HCT116 (cell line): ENCODE measurements around the gene APBB2. TPM values are rescaled to one million over a fixed set of nuclear protein-coding genes. Genes with fewer than 3 reads are reported as not detected.
A peak's percentile ranks its signal among the peaks of the same experiment; 100 is the strongest.

Source experiments
- ATAC-seq: fragments of 200-7000 bp; cut with Tn5 transposase; 2 replicates; pipeline ENCODE4 v1.9.1; 2020; ENCODE audit warnings: mild to moderate bottlenecking, moderate library complexity
- BruUV-seq: library from RNA; stranded (reverse); fragments of 400-500 nt; replicated peaks from 2 replicates; lab custom pipeline; 2021; lab: Mats Ljungman, UMichigan
- CTCF ChIA-PET: fragments of 300-600 bp; sonication (Branson Sonifier 250); formaldehyde crosslinking; loops from one replicate; lab custom pipeline; 2021; ENCODE audit warnings: antibody characterized with exemption; lab: Charles Lee
- POLR2A ChIA-PET: fragments of 300-600, 350-600 bp; sonication (Branson Sonifier 250); formaldehyde crosslinking; loops from one replicate; lab custom pipeline; 2021; ENCODE audit warnings: antibody characterized with exemption; lab: Charles Lee
- RAD21 ChIA-PET, 2 experiments: fragments of 300-600 bp; sonication (Branson Sonifier 250); formaldehyde crosslinking; loops; one replicate each; lab custom pipeline; 2023; ENCODE audit warnings: low total read pairs in 2 of 2; ENCODE audit not compliant: uncharacterized antibody in 2 of 2, unreplicated experiment in 2 of 2, low non-redundant PET in 1 of 2; lab: Charles Lee
- DNase-seq: peaks from one replicate; pipeline ENCODE4 v3.0.0-alpha.2; 2010; ENCODE audit warnings: low read depth, low spot score
- H2AFZ ChIP-seq: fragments of 200-600 bp; shearing (Covaris generic), sonication (generic); 2 replicates; pipeline ENCODE4 v1.6.1; 2017; ENCODE audit warnings: low read depth, mixed run types, mixed read lengths, antibody characterized with exemption, low read length; ENCODE audit not compliant: poor library complexity, severe bottlenecking
- H3K27ac ChIP-seq: 2 replicates; pipeline ENCODE4 v1.5.1; 2012; ENCODE audit warnings: low read depth, low read length
- H3K27me3 ChIP-seq: fragments of 200-600 bp; sonication (generic); 2 replicates; pipeline ENCODE4 v1.6.1; 2016; ENCODE audit warnings: mixed run types, low read length, mixed read lengths; ENCODE audit not compliant: insufficient read depth
- H3K36me3 ChIP-seq, 2 experiments: fragments of 200-500 bp in 1 of 2; fragments of 200-600 bp in 1 of 2; sonication (Bioruptor generic) in 1 of 2; sonication (generic) in 1 of 2; 2 replicates each; pipeline versions ENCODE4 v1.5.1 to v1.6.1; 2014 to 2016; ENCODE audit warnings: low read length in 2 of 2, inconsistent platforms in 1 of 2, mixed read lengths in 1 of 2, mixed run types in 1 of 2; ENCODE audit not compliant: insufficient read depth in 2 of 2, control insufficient read depth in 1 of 2
- H3K4me1 ChIP-seq, 2 experiments: fragments of 200-600 bp in 1 of 2; sonication (generic) in 1 of 2; 2 replicates each; pipeline versions ENCODE4 v1.5.1 to v1.6.1; 2012 to 2017; ENCODE audit warnings: low read length in 2 of 2, inconsistent platforms in 1 of 2, mild to moderate bottlenecking in 1 of 2, mixed read lengths in 1 of 2, mixed run types in 1 of 2, moderate library complexity in 1 of 2; ENCODE audit not compliant: insufficient read depth in 2 of 2, control insufficient read depth in 1 of 2
- H3K4me2 ChIP-seq: fragments of 200-600 bp; sonication (generic); 2 replicates; pipeline ENCODE4 v1.6.1; 2017; ENCODE audit warnings: mixed run types, low read length, mixed read lengths
- H3K4me3 ChIP-seq, 2 experiments: fragments of 200-600 bp in 1 of 2; sonication (generic) in 1 of 2; replicated peaks in 1 of 2; 2 replicates each; pipeline ENCODE4 v1.5.1; 2011 to 2016; ENCODE audit warnings: low read length in 2 of 2, control low read depth in 1 of 2, low read depth in 1 of 2, mild to moderate bottlenecking in 1 of 2, mixed read lengths in 1 of 2, mixed run types in 1 of 2
- H3K79me2 ChIP-seq: fragments of 200-600 bp; sonication (generic); 2 replicates; pipeline ENCODE4 v1.6.1; 2017; ENCODE audit warnings: mild to moderate bottlenecking, mixed run types, low read length, moderate library complexity, mixed read lengths; ENCODE audit not compliant: insufficient read depth
- H3K9ac ChIP-seq: fragments of 200-600 bp; sonication (generic); 2 replicates; pipeline ENCODE4 v1.6.1; 2016; ENCODE audit warnings: low read length, mixed read lengths
- H3K9me2 ChIP-seq: fragments of 200-600 bp; sonication (generic), shearing (Covaris generic); 2 replicates; pipeline ENCODE4 v1.6.1; 2017; ENCODE audit warnings: mixed run types, mild to moderate bottlenecking, moderate library complexity; ENCODE audit not compliant: insufficient read depth
- H3K9me3 ChIP-seq, 2 experiments: fragments of 200-500 bp in 1 of 2; fragments of 200-600 bp in 1 of 2; sonication (Bioruptor generic) in 1 of 2; sonication (generic) in 1 of 2; 2 replicates each; pipeline ENCODE4 v1.6.1; 2014 to 2017; ENCODE audit warnings: low read length in 2 of 2, mixed read lengths in 2 of 2, inconsistent platforms in 1 of 2, low read depth in 1 of 2, mild to moderate bottlenecking in 1 of 2, mixed run types in 1 of 2, moderate library complexity in 1 of 2; ENCODE audit not compliant: control insufficient read depth in 1 of 2, insufficient read depth in 1 of 2
- H4K20me1 ChIP-seq: fragments of 200-600 bp; sonication (generic), shearing (Covaris generic); 2 replicates; pipeline ENCODE4 v1.6.1; 2017; ENCODE audit warnings: mixed run types, mild to moderate bottlenecking, moderate library complexity; ENCODE audit not compliant: insufficient read depth
- ATF3 ChIP-seq: IDR thresholded peaks from 2 replicates; pipeline ENCODE4 v1.6.1; 2012
- CBX3 ChIP-seq: IDR thresholded peaks from 2 replicates; pipeline ENCODE4 v1.6.1; 2012; ENCODE audit warnings: low read depth
- EZH2 ChIP-seq: fragments of 200-600 bp; sonication (generic); IDR thresholded peaks from 2 replicates; pipeline ENCODE4 v1.6.1; 2017; ENCODE audit warnings: antibody characterized with exemption, mixed run types
- FOSL1 ChIP-seq: IDR thresholded peaks from 2 replicates; pipeline ENCODE4 v1.6.1; 2012; ENCODE audit warnings: low read depth
- JUND ChIP-seq: IDR thresholded peaks from 2 replicates; pipeline ENCODE4 v1.6.1; 2012
- MAX ChIP-seq: IDR thresholded peaks from 2 replicates; pipeline ENCODE4 v1.6.1; 2012
- POLR2A ChIP-seq: IDR thresholded peaks from 2 replicates; pipeline ENCODE4 v1.7.0; 2011; ENCODE audit warnings: borderline replicate concordance; ENCODE audit not compliant: insufficient read depth, insufficient read length; ENCODE audit errors: extremely low read depth
- POLR2AphosphoS5 ChIP-seq: IDR thresholded peaks from 2 replicates; pipeline ENCODE4 v1.6.1; 2011; ENCODE audit warnings: mild to moderate bottlenecking, low read depth, low read length, moderate library complexity
- RAD21 ChIP-seq: IDR thresholded peaks from 2 replicates; pipeline ENCODE4 v1.6.1; 2012; ENCODE audit warnings: low read depth, mild to moderate bottlenecking
- REST ChIP-seq: IDR thresholded peaks from 2 replicates; pipeline ENCODE4 v1.6.1; 2012; ENCODE audit warnings: low read depth
- SIN3A ChIP-seq: IDR thresholded peaks from 2 replicates; pipeline ENCODE4 v1.6.1; 2012; ENCODE audit warnings: low read depth
- SRF ChIP-seq: IDR thresholded peaks from 2 replicates; pipeline ENCODE4 v1.6.1; 2012; ENCODE audit warnings: low read depth
- YY1 ChIP-seq: IDR thresholded peaks from 2 replicates; pipeline ENCODE4 v1.6.1; 2011; ENCODE audit warnings: low read length, low read depth, moderate library complexity, mild to moderate bottlenecking; ENCODE audit not compliant: insufficient replicate concordance; ENCODE audit errors: extremely low read depth
- ZFX ChIP-seq: fragments of 450-650 bp; IDR thresholded peaks from 2 replicates; pipeline ENCODE4 v1.6.1; 2017
- ZNF274 ChIP-seq: fragments of 200-500 bp; sonication (Bioruptor generic); IDR thresholded peaks from 2 replicates; pipeline ENCODE4 v1.6.1; 2014; ENCODE audit warnings: mild to moderate bottlenecking, low read depth, low read length, inconsistent platforms
- intact Hi-C: fragments of 100-400 bp; cut with micrococcal nuclease; formaldehyde crosslinking; loops from 2 replicates; pipeline ENCODE4 v1.10.0; 2022
- total RNA-seq: library from RNA; stranded (reverse); gene quantifications from one replicate; pipeline ENCODE4 v1.2.1, GENCODE V29; 2021; ENCODE audit not compliant: unreplicated experiment

Gene APBB2
- total RNA-seq, 1 experiment from 2014 or later = 72.5 TPM

- ATAC-seq (no peak), DNase-seq (no peak)
- BruUV-seq = no TSS peak
- peaks cover 3% of the 10 kb centered on the region; the same call in 1 of the 2 replicates for H4K20me1 ChIP-seq
- H3K9me3 ChIP-seq = no peaks in the 10 kb centered on the region
- RAD21 ChIA-PET = interaction anchor here in 1 of 2 experiments (1.1 kb wide), 1 partner anchor 8 kb away, joined by 4 read pairs; the partner anchor contains the start of gene APBB2
- H2AFZ ChIP-seq = no peak overlapping the region
- peak overlapping the region; percentile 36; the same call in 1 of the 2 replicates for H3K9ac ChIP-seq
- no peak overlapping the region for H3K4me3 ChIP-seq
- intact Hi-C loops = no loop called here
- no peaks in the 10 kb centered on the region for H3K27me3 ChIP-seq
- H3K27ac ChIP-seq = peak overlapping the region; percentile 56; the same call in 1 of the 2 replicates
- peaks cover 54 to 73% of the 10 kb centered on the region in 2 experiments for H3K4me1 ChIP-seq
- POLR2A ChIA-PET = interaction anchor here (1.9 to 2.4 kb wide), 3 partner anchors 8 to 46 kb away, joined by 6 to 10 read pairs (median 7); partner anchors contain the start of gene APBB2
- H3K4me2 ChIP-seq = peak overlapping the region; percentile 68
- H3K9me2 ChIP-seq = no peaks in the 10 kb centered on the region
- no peaks in the 10 kb centered on the region for H3K36me3 ChIP-seq
- peaks cover 100% of the 10 kb centered on the region for H3K79me2 ChIP-seq
- TF ChIP-seq RAD21 (no peak), ZNF274 (no peak), EZH2 (no peak), ATF3 (no peak), YY1 (no peak), MAX (no peak)
- CTCF ChIA-PET = interaction anchor here (0.5 to 2.1 kb wide), 5 partner anchors 8 to 281 kb away, joined by 3 to 16 read pairs (median 6); partner anchors contain the start of gene APBB2
Measured at GRCh38 chr4:41205854-41206460, 8.4 kb downstream of the APBB2 start.

GRCh38 chr4:41205130-41205529 lies 9.2 kb downstream of the APBB2 start:
- no peaks in the 10 kb centered on the region for H3K36me3 ChIP-seq
- ChIA-PET POLR2A (interaction anchor here (0.9 to 2.4 kb wide), 5 partner anchors 9 to 297 kb away, joined by 3 to 10 read pairs (median 6); partner anchors contain the start of gene APBB2), RAD21 (interaction anchor here (0.6 to 1.8 kb wide), 2 partner anchors 9 to 11 kb away, joined by 4 read pairs; partner anchors contain the start of gene APBB2 (in 2 of the 2)), CTCF (interaction anchor here (0.7 to 2.1 kb wide), 7 partner anchors 9 to 280 kb away, joined by 3 to 16 read pairs (median 3); partner anchors contain the start of gene APBB2)
- peaks cover 100% of the 10 kb centered on the region for H3K79me2 ChIP-seq
- H3K4me3 ChIP-seq = peak overlapping the region in 1 of 2 experiments; percentile 30; a peak in 2 of 4 replicates
- peaks cover 53 to 73% of the 10 kb centered on the region in 2 experiments for H3K4me1 ChIP-seq
- H3K27me3 ChIP-seq = no peaks in the 10 kb centered on the region
- no peak overlapping the region for H2AFZ ChIP-seq
- no TSS peak for BruUV-seq
- ATAC-seq (0 out of 2 replicates have a peak, but pooled peaks have one; percentile 16), DNase-seq (no peak)
- peak overlapping the region; percentile 36 for H3K9ac ChIP-seq
- H4K20me1 ChIP-seq = peaks cover 6% of the 10 kb centered on the region; the same call in 1 of the 2 replicates
- H3K9me3 ChIP-seq = no peaks in the 10 kb centered on the region
- intact Hi-C loops = no loop called here
- H3K27ac ChIP-seq = peak overlapping the region; percentile 56; the same call in 1 of the 2 replicates
- no peaks in the 10 kb centered on the region for H3K9me2 ChIP-seq
- peak overlapping the region; percentile 68 for H3K4me2 ChIP-seq
- no peak for TF ChIP-seq ATF3
- no peak for TF ChIP-seq SIN3A
- TF ChIP-seq REST = no peak
- TF ChIP-seq FOSL1 = no peak
- no peak for TF ChIP-seq CBX3
- TF ChIP-seq RAD21 = no peak
- TF ChIP-seq ZFX = no peak
- no peak for TF ChIP-seq POLR2AphosphoS5
- TF ChIP-seq POLR2A = no peak
- no peak for TF ChIP-seq SRF
- TF ChIP-seq JUND = no peak
- TF ChIP-seq YY1 = no peak
